HK-2 (cell line): ENCODE measurements around the gene INPP5F.

Experiments used
- DNase-seq: peaks from one replicate; pipeline ENCODE4 v3.0.0-alpha.2; 2018; ENCODE audit not compliant: unreplicated experiment

INPP5F gene

DNA sequence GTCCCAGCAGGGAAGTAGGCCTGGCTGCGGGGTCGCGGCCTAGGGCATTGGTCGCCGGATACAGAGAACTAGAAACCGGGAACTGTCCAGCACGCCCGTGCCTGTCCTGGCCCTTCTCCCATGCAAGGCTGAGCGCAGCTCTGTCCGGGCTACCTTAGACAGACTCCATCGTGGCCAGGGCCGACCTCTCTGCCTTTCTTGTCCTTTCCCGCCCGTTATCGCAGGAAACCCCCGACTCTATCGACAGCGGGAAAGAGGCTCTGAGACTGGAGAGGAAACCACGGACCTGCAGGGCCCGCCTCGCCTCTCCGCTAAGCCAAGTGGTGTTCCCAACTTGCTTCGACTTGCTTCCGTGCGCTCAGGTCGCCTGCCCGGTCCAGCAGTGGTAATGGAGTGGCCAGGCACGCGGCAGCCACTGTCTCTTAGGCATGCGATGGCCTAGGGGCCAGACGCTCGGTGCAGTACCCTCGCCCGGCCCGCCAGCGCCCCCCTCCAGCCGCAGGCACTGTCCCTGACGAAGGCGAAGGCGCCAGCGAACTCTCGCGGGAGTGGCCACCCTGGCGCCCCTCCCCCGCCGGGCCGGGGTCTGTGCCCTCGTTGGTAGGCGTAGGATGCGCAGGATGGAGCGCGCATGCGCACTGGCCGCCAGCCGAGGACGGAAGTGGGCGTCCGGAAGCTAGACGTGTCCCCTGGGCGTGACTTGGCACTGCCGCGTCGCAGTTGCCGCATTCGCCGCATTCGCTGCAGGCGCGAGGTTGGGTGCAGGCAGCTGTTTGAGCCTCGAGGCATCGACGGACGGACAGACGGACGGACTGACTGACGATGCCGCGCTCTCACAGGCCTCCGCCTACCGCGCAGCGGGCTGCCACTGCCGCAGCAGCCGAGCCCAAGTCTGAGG, 92.4 kb downstream of the INPP5F start:
- no peak for DNase-seq

DNA sequence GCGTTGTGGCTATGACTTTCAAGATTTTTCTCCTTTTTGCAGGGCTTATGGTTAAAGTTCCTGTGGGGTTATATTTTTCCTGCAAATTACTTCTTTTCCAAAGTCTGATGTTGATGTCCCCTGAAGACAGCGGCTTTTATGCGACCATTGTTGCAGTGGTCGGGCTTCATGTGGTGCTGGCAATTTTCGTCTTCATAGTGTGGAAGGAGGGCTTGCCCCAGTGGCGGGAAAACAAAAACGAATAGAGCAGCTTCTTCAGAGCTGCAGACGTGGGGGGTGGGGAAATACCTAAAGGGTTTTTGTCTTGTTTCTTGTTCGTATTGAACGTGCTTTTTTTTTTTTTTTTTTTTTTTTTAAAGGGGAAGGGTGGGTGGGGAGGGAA, 93.0 kb downstream of the INPP5F start:
- DNase-seq, result no peak

DNA sequence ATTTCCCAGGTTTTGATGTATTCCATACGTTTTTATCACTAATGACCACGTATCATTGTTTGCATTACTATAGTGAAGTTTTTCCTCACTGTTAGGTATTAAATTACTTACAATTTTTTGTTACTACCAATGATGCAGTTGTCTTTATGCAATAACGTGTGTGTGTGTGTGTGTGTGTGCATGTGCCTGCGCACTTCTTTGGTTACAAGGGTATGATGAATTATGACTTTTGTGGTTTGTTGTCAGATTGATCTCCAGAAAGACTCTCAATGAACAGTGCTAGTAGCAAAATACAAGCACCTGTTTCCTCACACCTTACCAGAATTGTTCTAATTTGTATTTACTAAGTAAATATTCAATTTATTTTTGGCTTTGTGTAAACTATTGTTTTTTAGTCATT, 95.3 kb downstream of the INPP5F start:
- no peak for DNase-seq

DNA sequence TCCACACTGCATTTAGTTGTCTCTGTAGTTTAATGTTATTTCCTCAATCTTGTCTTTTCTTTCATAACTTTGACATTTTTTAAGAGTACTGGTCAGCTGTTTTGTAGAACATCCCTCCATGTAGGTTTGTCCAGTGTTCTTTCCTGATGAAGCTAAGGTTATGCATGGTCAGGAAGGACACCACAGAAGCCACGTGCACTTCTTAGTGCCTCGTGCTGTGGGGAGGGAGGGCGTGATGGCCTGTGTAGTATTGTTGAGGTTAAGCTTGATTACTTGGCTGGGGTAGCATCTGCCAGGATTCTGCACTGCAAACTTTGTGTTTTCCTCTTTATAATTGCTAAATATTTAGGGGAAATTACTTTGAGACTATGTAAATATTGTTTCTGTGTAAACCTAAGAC, 98.4 kb downstream of the INPP5F start:
- DNase-seq, result no peak

DNA sequence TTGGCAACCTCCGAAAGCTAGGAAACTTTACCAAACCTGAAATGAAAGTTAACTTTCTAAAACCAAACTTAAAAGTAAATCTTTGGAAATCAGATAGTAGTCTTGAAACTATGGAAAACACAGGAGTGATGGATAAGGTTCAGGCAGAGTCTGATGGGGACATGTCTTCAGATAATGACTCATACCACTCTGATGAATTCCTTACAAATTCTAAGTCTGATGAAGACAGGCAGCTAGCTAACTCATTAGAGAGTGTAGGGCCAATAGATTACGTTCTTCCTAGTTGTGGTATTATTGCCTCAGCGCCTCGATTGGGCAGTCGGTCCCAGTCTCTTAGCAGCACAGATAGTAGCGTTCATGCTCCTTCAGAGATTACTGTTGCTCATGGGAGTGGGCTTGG, 100.9 kb downstream of the INPP5F start:
- DNase-seq, result no peak

DNA sequence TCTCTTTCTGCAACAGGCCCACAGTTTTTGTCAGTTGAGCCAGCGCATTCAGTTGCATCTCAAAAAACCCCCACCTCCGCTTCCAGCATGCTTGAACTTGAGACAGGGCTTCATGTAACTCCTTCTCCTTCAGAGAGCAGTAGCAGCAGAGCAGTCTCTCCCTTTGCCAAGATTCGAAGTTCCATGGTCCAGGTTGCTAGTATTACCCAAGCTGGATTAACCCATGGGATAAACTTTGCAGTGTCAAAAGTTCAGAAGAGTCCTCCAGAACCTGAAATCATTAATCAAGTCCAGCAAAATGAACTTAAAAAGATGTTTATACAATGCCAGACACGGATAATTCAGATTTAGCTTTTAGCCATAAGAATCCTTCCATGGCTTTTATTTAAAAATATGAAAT, 101.6 kb downstream of the INPP5F start:
- DNase-seq, result no peak

DNA sequence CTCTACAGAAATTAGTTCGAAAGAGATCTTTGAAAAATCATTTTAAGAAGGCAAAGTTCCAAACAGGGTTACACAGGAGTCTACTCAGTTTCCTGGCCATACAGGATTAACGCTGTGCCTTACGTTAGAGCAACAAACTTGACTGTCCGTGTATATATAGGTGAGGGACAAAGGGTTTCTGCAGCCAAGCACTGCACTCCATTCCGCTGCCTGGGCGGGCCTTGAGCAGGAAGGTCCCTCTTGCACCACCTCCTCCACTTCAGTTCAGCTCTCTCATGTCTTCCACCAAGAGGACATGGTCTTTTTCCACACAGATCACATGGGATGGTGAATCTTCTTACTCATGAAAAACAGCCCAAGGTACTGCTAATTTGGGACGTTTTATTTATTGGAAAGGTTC, 103.6 kb downstream of the INPP5F start:
- no peak for DNase-seq

DNA sequence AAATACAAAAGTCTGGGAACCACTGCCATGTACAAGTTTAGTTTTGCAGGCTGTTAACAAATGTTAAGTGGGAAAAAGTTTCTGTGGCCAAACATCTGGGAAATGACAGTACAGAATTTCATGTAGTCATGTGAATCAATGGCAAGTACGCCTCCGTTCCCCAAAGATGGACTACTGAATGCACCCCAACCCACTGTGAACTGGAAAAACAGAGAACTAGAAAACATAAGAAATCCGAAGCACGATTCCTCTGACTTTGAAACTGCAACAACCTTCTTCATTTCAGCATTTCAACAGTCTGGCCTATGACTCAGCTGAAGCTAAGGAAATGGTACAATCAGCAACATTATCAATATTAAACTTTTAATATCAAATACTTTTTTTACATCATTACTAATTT, 105.0 kb downstream of the INPP5F start:
- no peak for DNase-seq

DNA sequence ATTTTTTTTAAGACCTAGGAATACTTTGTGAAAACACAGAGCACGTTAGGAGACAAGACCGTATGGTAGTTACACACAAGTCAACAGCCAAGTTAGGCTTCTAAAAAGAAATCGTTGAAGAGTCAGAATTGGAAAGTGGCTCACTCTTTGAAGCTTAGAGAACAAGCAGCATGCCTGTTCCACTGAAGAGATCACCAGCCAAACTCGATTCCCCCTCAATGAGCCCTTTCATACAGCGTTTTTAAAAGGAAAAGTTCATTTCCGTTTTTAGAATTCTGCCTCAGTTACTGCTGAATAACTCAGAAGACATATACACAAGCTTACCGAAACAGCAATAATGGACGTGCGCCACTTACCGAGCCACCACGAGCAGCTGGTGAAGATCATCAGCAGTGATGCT, 105.8 kb downstream of the INPP5F start:
- no peak for DNase-seq

DNA sequence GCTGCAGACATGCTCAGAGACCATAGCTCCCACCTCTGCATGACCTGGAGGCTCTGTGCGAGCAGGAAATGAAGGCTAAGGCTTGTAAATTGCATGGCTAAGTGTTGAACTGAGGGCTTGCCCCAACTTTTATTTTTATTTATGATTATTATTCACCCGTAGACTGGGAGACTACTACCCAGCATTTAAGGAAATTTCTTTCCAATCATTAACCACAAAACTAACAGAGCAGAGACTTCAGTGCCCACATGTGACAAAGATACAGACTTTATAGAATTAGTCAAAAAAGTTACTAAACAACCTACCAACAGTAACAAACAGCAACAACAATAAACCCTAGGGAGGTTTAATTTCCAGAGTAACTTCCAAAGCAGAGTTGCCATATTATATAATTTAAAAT, 107.1 kb downstream of the INPP5F start:
- no peak for DNase-seq

DNA sequence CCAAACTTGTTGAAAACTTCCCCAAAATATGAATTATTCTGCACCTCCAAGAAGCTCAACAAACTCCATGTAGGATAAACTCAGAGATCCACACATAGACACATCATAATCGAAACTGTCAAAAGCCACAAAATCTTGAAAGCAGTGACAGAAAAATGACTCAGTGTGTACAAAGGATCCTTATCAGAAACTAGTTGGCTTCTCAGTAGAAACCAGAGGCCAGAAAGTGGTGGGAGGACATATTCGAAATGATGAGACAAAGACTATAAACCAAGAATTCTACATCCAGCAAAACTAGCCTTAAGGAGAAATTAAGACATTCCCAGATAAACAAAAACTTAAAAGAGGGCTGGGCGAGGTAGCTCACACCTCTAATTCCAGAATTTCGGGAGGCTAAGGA, 108.3 kb downstream of the INPP5F start:
- no peak for DNase-seq

DNA sequence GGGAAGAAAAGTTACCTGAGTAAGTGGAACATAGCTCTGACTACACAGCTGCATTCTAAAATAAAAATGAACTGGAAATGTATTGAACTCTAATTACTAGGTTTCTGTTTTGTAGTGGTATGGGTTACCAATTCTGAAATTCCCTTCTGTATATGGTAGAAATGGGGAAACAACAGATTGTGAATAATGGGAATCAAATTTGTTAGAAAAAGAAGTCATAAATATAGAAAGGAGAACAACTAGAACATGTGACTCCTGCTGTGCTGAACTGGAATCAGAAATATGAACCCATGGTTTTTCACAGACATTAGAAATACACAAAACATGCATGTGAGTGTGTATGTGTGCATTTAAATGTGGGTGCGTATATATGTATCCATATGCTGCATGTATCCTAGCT, 119.8 kb downstream of the INPP5F start:
- DNase-seq, result no peak

DNA sequence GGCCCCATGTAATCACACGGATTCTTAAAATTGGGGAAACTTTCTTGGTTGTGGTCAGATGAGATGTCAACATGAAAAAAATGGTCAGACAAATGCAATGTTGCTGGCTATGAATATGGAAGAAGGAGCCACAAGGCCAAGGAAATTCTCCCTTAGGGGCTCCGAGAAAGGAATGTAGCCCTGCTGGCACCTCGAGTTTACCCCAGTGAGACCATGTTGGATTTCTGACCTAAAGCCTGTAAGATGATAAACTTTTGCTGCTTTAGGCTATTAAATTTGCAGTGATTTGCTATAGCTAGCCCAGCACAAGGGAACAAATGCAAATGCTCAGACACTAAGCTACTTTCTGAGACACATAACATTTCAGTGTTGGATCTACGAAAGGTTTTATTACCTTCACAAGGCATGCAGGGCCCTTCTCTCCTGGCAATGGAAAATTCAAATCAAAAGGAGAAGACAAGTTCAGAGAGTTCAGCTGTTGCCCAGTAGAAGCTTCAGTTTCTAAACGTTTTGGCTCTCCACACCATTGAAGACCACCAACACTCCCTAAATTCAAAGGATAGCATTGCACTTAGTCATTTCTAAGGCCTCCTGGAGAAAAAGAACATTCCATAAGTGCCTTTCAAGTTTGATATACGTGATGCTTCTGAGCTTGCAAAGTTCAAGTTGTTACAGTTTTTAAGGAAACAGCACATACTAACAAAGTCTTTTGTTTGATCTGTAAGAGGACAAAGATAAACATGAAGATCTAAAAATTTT, 123.4 kb downstream of the INPP5F start:
- DNase-seq, result no peak

DNA sequence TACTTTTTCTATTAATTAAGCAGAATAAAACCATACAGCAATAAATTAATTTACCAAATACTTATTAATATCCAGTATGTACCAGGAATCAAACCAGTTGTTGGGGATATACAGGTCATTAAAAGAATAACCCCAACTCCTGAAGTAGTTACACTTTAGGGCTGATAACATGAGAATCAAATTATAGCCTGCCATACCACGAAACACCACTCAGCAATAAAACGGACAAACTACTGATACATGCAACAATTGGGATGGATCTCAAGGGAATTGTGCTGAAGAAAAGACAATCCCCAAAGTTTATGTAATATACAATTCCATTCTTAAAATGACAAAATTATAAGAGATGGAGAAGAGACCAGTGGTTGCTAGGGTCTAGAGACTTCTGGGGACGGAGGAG, 124.1 kb downstream of the INPP5F start:
- DNase-seq, result no peak

DNA sequence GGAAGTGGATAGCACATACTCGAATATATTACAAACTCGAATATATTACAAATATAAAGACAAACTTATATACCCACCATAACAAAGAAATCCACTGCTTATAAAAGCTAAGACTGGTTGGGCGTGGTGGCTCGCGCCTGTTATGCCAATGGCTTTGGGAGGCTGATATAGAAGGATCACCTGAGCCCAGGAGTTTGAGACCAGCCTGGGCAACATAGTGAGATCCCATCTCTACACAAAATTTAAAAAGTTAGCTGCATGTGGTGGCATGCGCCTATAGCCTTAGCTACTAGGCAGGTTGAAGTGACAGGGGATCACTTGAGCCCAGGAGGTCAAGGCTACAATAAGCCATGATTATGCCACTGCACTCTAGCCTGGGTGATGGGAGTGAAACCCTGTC, 126.4 kb downstream of the INPP5F start:
- no peak for DNase-seq

DNA sequence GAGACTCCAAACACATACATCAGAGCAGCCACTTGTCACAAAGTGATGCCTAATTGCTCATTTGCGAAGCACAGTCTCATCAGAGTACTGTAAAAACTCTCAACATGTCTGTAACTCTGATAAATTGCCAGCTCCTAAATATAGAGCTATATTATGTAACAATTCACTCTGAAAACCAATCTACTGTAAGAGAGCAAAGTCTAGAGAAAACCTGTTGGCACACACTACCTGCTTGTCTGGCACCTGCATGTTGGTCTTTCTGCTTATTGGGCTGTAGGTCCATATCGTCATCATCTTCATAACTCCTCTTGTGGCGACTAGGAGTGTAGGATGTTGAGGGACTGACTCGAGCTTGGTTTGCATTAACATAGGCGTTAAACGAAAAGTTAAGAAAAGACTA, 127.0 kb downstream of the INPP5F start:
- no peak for DNase-seq

DNA sequence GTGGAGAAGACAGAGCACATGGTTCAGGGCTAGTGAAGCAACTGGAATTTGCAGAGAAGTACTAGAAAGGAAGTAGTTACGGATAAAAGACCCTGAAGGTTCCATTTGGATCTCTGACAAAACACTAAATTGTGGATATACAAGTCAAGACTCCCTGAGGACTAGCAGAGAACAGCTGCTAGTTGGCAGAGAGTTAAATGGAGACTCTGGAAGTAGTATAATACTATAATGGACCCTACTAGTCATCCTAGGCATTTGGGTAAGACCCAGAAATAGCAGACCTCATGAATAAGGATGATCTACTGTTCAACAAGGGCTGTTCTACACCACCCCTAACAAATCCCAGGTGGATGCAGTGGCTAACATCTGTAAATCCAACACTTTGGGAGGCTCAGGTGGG, 127.7 kb downstream of the INPP5F start:
- no peak for DNase-seq

DNA sequence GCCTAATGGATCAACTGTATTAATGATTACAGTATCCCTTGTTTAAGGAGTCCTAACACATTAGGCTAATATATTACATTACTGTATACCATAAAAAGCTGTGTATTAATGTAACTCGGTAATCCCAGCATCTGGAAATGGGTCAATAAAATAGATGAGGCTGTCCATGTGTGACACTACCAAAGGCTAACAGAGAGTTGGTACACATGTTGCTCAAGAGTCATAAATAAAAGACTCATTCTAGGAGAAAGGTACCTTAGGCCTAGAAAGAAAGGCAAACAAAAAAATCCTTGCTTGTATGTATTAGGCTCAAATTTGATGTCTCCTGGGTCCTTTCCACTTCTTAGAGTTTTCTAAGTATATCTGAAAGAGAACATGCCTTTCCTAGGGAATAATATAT, 132.2 kb downstream of the INPP5F start:
- DNase-seq, result no peak

DNA sequence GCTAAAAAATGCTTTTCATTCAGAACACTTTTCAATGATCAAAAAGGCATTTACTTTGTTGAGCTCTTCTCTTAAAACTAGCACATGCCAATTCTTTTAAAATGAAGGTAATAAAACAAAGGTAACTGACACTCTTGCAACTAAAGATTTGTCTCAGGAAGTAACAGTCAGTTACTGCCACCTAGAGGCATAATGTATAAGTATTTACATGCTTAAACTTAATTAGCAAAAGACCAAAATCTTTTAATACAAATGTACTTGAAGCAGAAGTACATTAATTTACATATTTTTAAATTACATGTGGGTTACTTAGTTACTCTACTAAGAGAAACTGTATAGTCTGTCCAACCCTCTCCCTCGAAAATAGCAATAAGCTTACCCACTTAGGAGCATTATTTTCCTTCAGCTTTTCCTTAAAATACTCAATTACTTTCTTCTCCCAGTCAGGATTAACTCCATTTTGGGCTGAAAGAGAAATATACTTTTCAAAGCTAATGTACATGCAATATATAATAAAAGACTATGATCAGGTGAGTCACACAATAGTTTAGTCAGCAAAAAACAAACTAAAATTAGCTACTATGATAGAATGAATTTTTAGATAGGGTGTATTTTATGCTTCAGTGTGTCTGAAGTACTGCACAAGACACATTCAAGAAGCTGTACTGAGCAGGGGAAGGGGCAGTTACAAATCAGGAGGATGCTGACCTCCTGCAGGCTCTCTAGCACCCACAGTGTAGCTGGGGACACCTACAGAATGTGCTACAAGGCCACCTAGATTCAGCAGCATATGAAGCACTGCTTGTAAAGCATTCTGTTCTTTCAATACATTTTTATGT, 133.8 kb downstream of the INPP5F start:
- DNase-seq, result no peak

DNA sequence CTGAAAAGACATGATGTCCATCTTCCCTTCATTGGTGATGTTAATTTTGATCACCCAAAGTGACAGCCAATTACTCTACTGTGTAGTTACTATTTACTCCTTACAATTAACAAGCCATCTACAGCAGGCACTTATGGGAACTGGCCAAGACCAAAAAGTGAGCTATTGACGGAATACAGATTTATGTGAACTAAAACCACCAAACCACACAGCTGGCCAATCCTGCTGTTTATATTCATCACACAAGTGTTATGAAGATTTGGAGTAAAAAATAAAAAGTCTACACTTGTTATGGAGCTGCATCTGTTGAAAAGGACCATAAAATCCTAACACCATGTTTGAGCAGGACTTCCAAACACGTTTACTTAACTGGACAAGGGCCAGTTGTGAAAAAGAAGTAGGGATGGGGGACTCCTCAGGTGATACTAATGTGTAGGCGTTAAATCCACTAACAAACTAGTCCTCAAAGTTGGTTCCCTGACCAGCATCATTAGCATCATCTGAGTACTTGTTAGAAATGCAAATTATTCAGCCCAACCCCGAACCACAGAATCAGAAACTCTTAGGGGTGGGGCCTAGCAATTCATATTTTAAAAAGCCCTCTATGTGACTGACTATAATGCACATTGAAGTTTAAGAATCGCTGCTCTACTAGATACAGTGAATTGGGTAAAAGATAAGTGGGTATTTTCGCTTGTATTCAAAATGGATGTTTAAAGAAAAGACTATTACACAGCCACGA, 135.2 kb downstream of the INPP5F start:
- no peak for DNase-seq

DNA sequence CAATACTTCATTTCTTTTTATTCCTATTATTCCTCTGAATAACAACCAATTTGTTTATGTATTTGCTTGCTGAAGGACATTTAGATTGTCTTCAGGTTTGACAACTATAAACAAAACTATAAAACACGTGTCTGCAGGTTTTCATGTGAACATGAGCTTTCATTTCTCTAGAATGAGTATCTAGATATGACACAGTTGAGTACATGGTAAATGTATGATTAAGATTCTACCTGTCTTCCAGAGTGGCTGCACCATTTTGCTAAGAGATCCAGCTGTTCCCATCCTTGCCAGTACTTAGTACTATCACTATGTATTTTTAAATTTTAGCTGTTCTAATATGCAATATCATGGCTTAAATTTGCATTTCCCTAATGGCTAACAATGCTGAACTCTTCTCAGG, 136.7 kb downstream of the INPP5F start:
- no peak for DNase-seq
